HCT116 (cell line): ENCODE results near the gene HSP90AB1. TPM values are rescaled to one million over a fixed set of nuclear protein-coding genes. Genes with fewer than 3 reads are reported as not detected.

Experiments
- ATAC-seq: fragments of 200-7000 bp; cut with Tn5 transposase; 2 replicates; pipeline ENCODE4 v1.9.1; 2020; ENCODE audit warnings: mild to moderate bottlenecking, moderate library complexity
- BruUV-seq: library from RNA; stranded (reverse); fragments of 400-500 nt; replicated peaks from 2 replicates; lab custom pipeline; 2021; lab: Mats Ljungman, UMichigan
- CTCF ChIA-PET: fragments of 300-600 bp; sonication (Branson Sonifier 250); formaldehyde crosslinking; loops from one replicate; lab custom pipeline; 2021; ENCODE audit warnings: antibody characterized with exemption; lab: Charles Lee
- POLR2A ChIA-PET: fragments of 300-600, 350-600 bp; sonication (Branson Sonifier 250); formaldehyde crosslinking; loops from one replicate; lab custom pipeline; 2021; ENCODE audit warnings: antibody characterized with exemption; lab: Charles Lee
- RAD21 ChIA-PET, 2 experiments: fragments of 300-600 bp; sonication (Branson Sonifier 250); formaldehyde crosslinking; loops; one replicate each; lab custom pipeline; 2023; ENCODE audit warnings: low total read pairs in 2 of 2; ENCODE audit not compliant: uncharacterized antibody in 2 of 2, unreplicated experiment in 2 of 2, low non-redundant PET in 1 of 2; lab: Charles Lee
- DNase-seq: peaks from one replicate; pipeline ENCODE4 v3.0.0-alpha.2; 2010; ENCODE audit warnings: low read depth, low spot score
- H2AFZ ChIP-seq: fragments of 200-600 bp; shearing (Covaris generic), sonication (generic); 2 replicates; pipeline ENCODE4 v1.6.1; 2017; ENCODE audit warnings: low read depth, mixed run types, mixed read lengths, antibody characterized with exemption, low read length; ENCODE audit not compliant: poor library complexity, severe bottlenecking
- H3K27ac ChIP-seq: 2 replicates; pipeline ENCODE4 v1.5.1; 2012; ENCODE audit warnings: low read depth, low read length
- H3K27me3 ChIP-seq: fragments of 200-600 bp; sonication (generic); 2 replicates; pipeline ENCODE4 v1.6.1; 2016; ENCODE audit warnings: mixed run types, low read length, mixed read lengths; ENCODE audit not compliant: insufficient read depth
- H3K36me3 ChIP-seq, 2 experiments: fragments of 200-500 bp in 1 of 2; fragments of 200-600 bp in 1 of 2; sonication (Bioruptor generic) in 1 of 2; sonication (generic) in 1 of 2; 2 replicates each; pipeline versions ENCODE4 v1.5.1 to v1.6.1; 2014 to 2016; ENCODE audit warnings: low read length in 2 of 2, inconsistent platforms in 1 of 2, mixed read lengths in 1 of 2, mixed run types in 1 of 2; ENCODE audit not compliant: insufficient read depth in 2 of 2, control insufficient read depth in 1 of 2
- H3K4me1 ChIP-seq, 2 experiments: fragments of 200-600 bp in 1 of 2; sonication (generic) in 1 of 2; 2 replicates each; pipeline versions ENCODE4 v1.5.1 to v1.6.1; 2012 to 2017; ENCODE audit warnings: low read length in 2 of 2, inconsistent platforms in 1 of 2, mild to moderate bottlenecking in 1 of 2, mixed read lengths in 1 of 2, mixed run types in 1 of 2, moderate library complexity in 1 of 2; ENCODE audit not compliant: insufficient read depth in 2 of 2, control insufficient read depth in 1 of 2
- H3K4me2 ChIP-seq: fragments of 200-600 bp; sonication (generic); 2 replicates; pipeline ENCODE4 v1.6.1; 2017; ENCODE audit warnings: mixed run types, low read length, mixed read lengths
- H3K4me3 ChIP-seq, 2 experiments: fragments of 200-600 bp in 1 of 2; sonication (generic) in 1 of 2; replicated peaks in 1 of 2; 2 replicates each; pipeline ENCODE4 v1.5.1; 2011 to 2016; ENCODE audit warnings: low read length in 2 of 2, control low read depth in 1 of 2, low read depth in 1 of 2, mild to moderate bottlenecking in 1 of 2, mixed read lengths in 1 of 2, mixed run types in 1 of 2
- H3K79me2 ChIP-seq: fragments of 200-600 bp; sonication (generic); 2 replicates; pipeline ENCODE4 v1.6.1; 2017; ENCODE audit warnings: mild to moderate bottlenecking, mixed run types, low read length, moderate library complexity, mixed read lengths; ENCODE audit not compliant: insufficient read depth
- H3K9ac ChIP-seq: fragments of 200-600 bp; sonication (generic); 2 replicates; pipeline ENCODE4 v1.6.1; 2016; ENCODE audit warnings: low read length, mixed read lengths
- H3K9me2 ChIP-seq: fragments of 200-600 bp; sonication (generic), shearing (Covaris generic); 2 replicates; pipeline ENCODE4 v1.6.1; 2017; ENCODE audit warnings: mixed run types, mild to moderate bottlenecking, moderate library complexity; ENCODE audit not compliant: insufficient read depth
- H3K9me3 ChIP-seq, 2 experiments: fragments of 200-500 bp in 1 of 2; fragments of 200-600 bp in 1 of 2; sonication (Bioruptor generic) in 1 of 2; sonication (generic) in 1 of 2; 2 replicates each; pipeline ENCODE4 v1.6.1; 2014 to 2017; ENCODE audit warnings: low read length in 2 of 2, mixed read lengths in 2 of 2, inconsistent platforms in 1 of 2, low read depth in 1 of 2, mild to moderate bottlenecking in 1 of 2, mixed run types in 1 of 2, moderate library complexity in 1 of 2; ENCODE audit not compliant: control insufficient read depth in 1 of 2, insufficient read depth in 1 of 2
- H4K20me1 ChIP-seq: fragments of 200-600 bp; sonication (generic), shearing (Covaris generic); 2 replicates; pipeline ENCODE4 v1.6.1; 2017; ENCODE audit warnings: mixed run types, mild to moderate bottlenecking, moderate library complexity; ENCODE audit not compliant: insufficient read depth
- CTCF ChIP-seq, 3 experiments: fragments of 200-600 bp in 1 of 3; sonication (generic) in 1 of 3; IDR thresholded peaks in 2 of 3; conservative IDR thresholded peaks in 1 of 3; 2 replicates each; pipeline ENCODE4 v1.5.1; 2012 to 2017; ENCODE audit warnings: low read depth in 2 of 3, low read length in 2 of 3, antibody characterized with exemption in 1 of 3, borderline replicate concordance in 1 of 3, control low read depth in 1 of 3, mild to moderate bottlenecking in 1 of 3, mixed read lengths in 1 of 3, mixed run types in 1 of 3, moderate library complexity in 1 of 3; ENCODE audit not compliant: insufficient read depth in 1 of 3
- ELF1 ChIP-seq: IDR thresholded peaks from 2 replicates; pipeline ENCODE4 v1.6.1; 2012; ENCODE audit warnings: low read depth, borderline replicate concordance
- JUND ChIP-seq: IDR thresholded peaks from 2 replicates; pipeline ENCODE4 v1.6.1; 2012
- POLR2A ChIP-seq: IDR thresholded peaks from 2 replicates; pipeline ENCODE4 v1.7.0; 2011; ENCODE audit warnings: borderline replicate concordance; ENCODE audit not compliant: insufficient read depth, insufficient read length; ENCODE audit errors: extremely low read depth
- SP1 ChIP-seq: IDR thresholded peaks from 2 replicates; pipeline ENCODE4 v1.6.1; 2012; ENCODE audit warnings: low read depth
- ZBTB33 ChIP-seq: IDR thresholded peaks from 2 replicates; pipeline ENCODE4 v1.6.1; 2011; ENCODE audit warnings: mild to moderate bottlenecking, low read length, moderate library complexity; ENCODE audit not compliant: insufficient replicate concordance; ENCODE audit errors: extremely low read depth
- intact Hi-C: fragments of 100-400 bp; cut with micrococcal nuclease; formaldehyde crosslinking; loops from 2 replicates; pipeline ENCODE4 v1.10.0; 2022
- total RNA-seq: library from RNA; stranded (reverse); gene quantifications from one replicate; pipeline ENCODE4 v1.2.1, GENCODE V29; 2021; ENCODE audit not compliant: unreplicated experiment

The HSP90AB1 gene
- total RNA-seq, 1 experiment from 2014 or later, result 2,554 TPM

- no peaks in the 10 kb centered on the region for H4K20me1 ChIP-seq
- H3K27ac ChIP-seq, result no peak overlapping the region
- RAD21 ChIA-PET, result no interaction called here
- intact Hi-C loops, result loop anchor here (5.0 kb wide), 1 partner anchor 190 kb away; no protein-coding TSS in a partner anchor
- H3K9me3 ChIP-seq, result no peaks in the 10 kb centered on the region
- H3K4me2 ChIP-seq, result no peak overlapping the region
- no peaks in the 10 kb centered on the region for H3K36me3 ChIP-seq
- CTCF ChIA-PET, result interaction anchor here (1.2 to 2.9 kb wide), 4 partner anchors 10 to 72 kb away, joined by 3 to 36 read pairs (median 6); no protein-coding TSS in a partner anchor
- no peak overlapping the region for H2AFZ ChIP-seq
- BruUV-seq, result no TSS peak
- no peak for ATAC-seq
- no peak overlapping the region for H3K4me3 ChIP-seq
- H3K9me2 ChIP-seq, result no peaks in the 10 kb centered on the region
- H3K79me2 ChIP-seq, result peaks cover 25% of the 10 kb centered on the region; the same call in 1 of the 2 replicates
- H3K27me3 ChIP-seq, result no peaks in the 10 kb centered on the region
- no peak overlapping the region for H3K9ac ChIP-seq
- peaks cover 7 to 26% of the 10 kb centered on the region in 2 experiments for H3K4me1 ChIP-seq
- POLR2A ChIA-PET, result interaction anchor here (1.2 kb wide), 1 partner anchor 11 kb away, joined by 3 read pairs; the partner anchor contains the start of gene SLC35B2
- TF ChIP-seq POLR2A, result no peak
- TF ChIP-seq ELF1, result no peak
- TF ChIP-seq JUND, result no peak
- no peak for TF ChIP-seq CTCF (IDR thresholded peaks at IDR 0.05 in 2 of 3, conservative IDR thresholded peaks at IDR 0.05 in 1 of 3; ENCODE audit: borderline replicate concordance in 1 of 3, insufficient read depth in 1 of 3, low read depth in 2 of 3, low read length in 2 of 3)
- TF ChIP-seq SP1, result no peak
- TF ChIP-seq ZBTB33, result no peak
- DNase-seq, result no peak
Observed at GRCh38 chr6:44267252-44267651, 20.4 kb downstream of the HSP90AB1 start.
